Neural cell (in vitro differentiated cells): ENCODE measurements around the gene GSE1. TPM values are rescaled to one million over a fixed set of nuclear protein-coding genes. Genes with fewer than 3 reads are reported as not detected.

Experiments used
- H2AFZ ChIP-seq: fragments of 200-600, 300-800 bp; sonication (generic), shearing (Covaris generic); 2 replicates; pipeline ENCODE4 v1.6.0; 2014; ENCODE audit warnings: low read depth, mild to moderate bottlenecking, antibody characterized with exemption, low read length, moderate library complexity
- H3F3A ChIP-seq: fragments of 200-600 bp; shearing (Covaris generic); 2 replicates; pipeline ENCODE4 v1.6.1; 2016; ENCODE audit warnings: mild to moderate bottlenecking, moderate library complexity, mixed read lengths, antibody characterized with exemption, low read length; ENCODE audit not compliant: insufficient read depth, poor library complexity, severe bottlenecking
- H3K27ac ChIP-seq: fragments of 200-600, 300-800 bp; sonication (generic), shearing (Covaris generic); 2 replicates; pipeline ENCODE4 v1.5.1; 2014; ENCODE audit warnings: mild to moderate bottlenecking, low read length, moderate library complexity
- H3K27me3 ChIP-seq: fragments of 300-800, 200-600 bp; sonication (generic), shearing (Covaris generic); 2 replicates; pipeline ENCODE4 v1.6.0; 2014; ENCODE audit warnings: mild to moderate bottlenecking, low read depth, low read length, moderate library complexity; ENCODE audit not compliant: insufficient read depth
- H3K36me3 ChIP-seq: fragments of 300-800, 200-600 bp; sonication (generic), shearing (Covaris generic); 2 replicates; pipeline ENCODE4 v1.5.1; 2014; ENCODE audit warnings: mild to moderate bottlenecking, antibody characterized with exemption, low read length, moderate library complexity; ENCODE audit not compliant: insufficient read depth
- H3K4me2 ChIP-seq: fragments of 300-800, 200-600 bp; sonication (generic), shearing (Covaris generic); 2 replicates; pipeline ENCODE4 v1.6.0; 2014; ENCODE audit warnings: mild to moderate bottlenecking, low read length
- H3K4me3 ChIP-seq: fragments of 300-800, 200-600 bp; sonication (generic), shearing (Covaris generic); 2 replicates; pipeline ENCODE4 v1.5.1; 2014; ENCODE audit warnings: mild to moderate bottlenecking, low read length, moderate library complexity
- H3K79me2 ChIP-seq: fragments of 200-600 bp; shearing (Covaris generic); replicated peaks from 2 replicates; pipeline ENCODE4 v1.6.0; 2014; ENCODE audit warnings: mild to moderate bottlenecking, low read length, moderate library complexity; ENCODE audit not compliant: insufficient read depth
- H3K9ac ChIP-seq: fragments of 300-800, 200-600 bp; sonication (generic), shearing (Covaris generic); 2 replicates; pipeline ENCODE4 v1.6.1; 2016; ENCODE audit warnings: mild to moderate bottlenecking, low read length, mixed read lengths
- H3K9me2 ChIP-seq: fragments of 200-600 bp; shearing (Covaris generic); 2 replicates; pipeline ENCODE4 v1.6.1; 2016; ENCODE audit warnings: mild to moderate bottlenecking, low read length, mixed read lengths; ENCODE audit not compliant: insufficient read depth
- H3K9me3 ChIP-seq: fragments of 200-600, 300-800 bp; sonication (generic), shearing (Covaris generic); 2 replicates; pipeline ENCODE4 v1.6.1; 2016; ENCODE audit warnings: mild to moderate bottlenecking, mixed run types, low read length, moderate library complexity, mixed read lengths
- H4K20me1 ChIP-seq: fragments of 200-600 bp; shearing (Covaris generic); 2 replicates; pipeline ENCODE4 v1.6.1; 2016; ENCODE audit warnings: mild to moderate bottlenecking, mixed run types; ENCODE audit not compliant: insufficient read depth
- CTCF ChIP-seq: fragments of 450-650 bp; IDR thresholded peaks from 2 replicates; pipeline ENCODE4 v1.5.1; 2014; ENCODE audit warnings: antibody characterized with exemption, mild to moderate bottlenecking, moderate library complexity; ENCODE audit not compliant: poor library complexity, severe bottlenecking
- EP300 ChIP-seq: fragments of 450-650 bp; conservative IDR thresholded peaks from 2 replicates; pipeline ENCODE4 v1.6.1; 2014; ENCODE audit warnings: antibody characterized with exemption, mild to moderate bottlenecking, moderate library complexity; ENCODE audit not compliant: poor library complexity, severe bottlenecking
- EZH2 ChIP-seq: fragments of 200-600, 300-800 bp; shearing (Covaris generic), sonication (generic); IDR thresholded peaks from 2 replicates; pipeline ENCODE4 v1.6.1; 2014; ENCODE audit warnings: antibody characterized with exemption, low read length, borderline replicate concordance, mild to moderate bottlenecking; ENCODE audit not compliant: insufficient read depth, poor library complexity, severe bottlenecking
- MXI1 ChIP-seq: fragments of 450-650 bp; conservative IDR thresholded peaks from 2 replicates; pipeline ENCODE4 v1.6.1; 2014; ENCODE audit warnings: antibody characterized with exemption, mild to moderate bottlenecking; ENCODE audit not compliant: poor library complexity, severe bottlenecking
- POLR2AphosphoS5 ChIP-seq: IDR thresholded peaks from 2 replicates; pipeline ENCODE4 v1.6.1; 2012
- RAD21 ChIP-seq: fragments of 450-650 bp; conservative IDR thresholded peaks from 2 replicates; pipeline ENCODE4 v1.6.1; 2014; ENCODE audit warnings: antibody characterized with exemption, mild to moderate bottlenecking, moderate library complexity
- REST ChIP-seq: IDR thresholded peaks from 2 replicates; pipeline ENCODE4 v1.6.1; 2012; ENCODE audit warnings: borderline replicate concordance
- SMC3 ChIP-seq: fragments of 450-650 bp; conservative IDR thresholded peaks from 2 replicates; pipeline ENCODE4 v1.6.1; 2014; ENCODE audit warnings: antibody characterized with exemption, mild to moderate bottlenecking, moderate library complexity; ENCODE audit not compliant: poor library complexity
- TAF1 ChIP-seq: IDR thresholded peaks from 2 replicates; pipeline ENCODE4 v1.6.1; 2012; ENCODE audit warnings: low read depth
- polyA plus RNA-seq: library from polyadenylated mRNA; depleted of rRNA; stranded (reverse); fragments of >200 nt; gene quantifications from 2 replicates; pipeline ENCODE4 v1.2.3, GENCODE V29; 2014

The GSE1 gene
- polyA plus RNA-seq, 1 donor from 2014 or later: 35.6 TPM

GRCh38 chr16:85620374-85620773 lies 7.3 kb downstream of the GSE1 start:
- Histone ChIP-seq H3K79me2 (peaks cover 87% of the 10 kb centered on the region), H3K9ac (no peak overlapping the region), H4K20me1 (peaks cover 30% of the 10 kb centered on the region), H3K27me3 (no peaks in the 10 kb centered on the region), H3F3A (peaks cover 3% of the 10 kb centered on the region), H3K4me3 (no peak overlapping the region), H3K36me3 (no peaks in the 10 kb centered on the region), H3K4me2 (no peak overlapping the region), H2AFZ (no peak overlapping the region), H3K9me2 (no peaks in the 10 kb centered on the region), H3K9me3 (no peaks in the 10 kb centered on the region), H3K27ac (no peak overlapping the region)
- TF ChIP-seq EP300 (no peak), SMC3 (no peak), TAF1 (no peak), RAD21 (no peak)

GRCh38 chr16:85621698-85622428 lies 8.7 kb downstream of the GSE1 start:
- no peak overlapping the region for H3K4me3 ChIP-seq
- H3K36me3 ChIP-seq: no peaks in the 10 kb centered on the region
- H3K79me2 ChIP-seq: peaks cover 92% of the 10 kb centered on the region
- H4K20me1 ChIP-seq: peaks cover 22% of the 10 kb centered on the region
- no peak overlapping the region for H3K4me2 ChIP-seq
- H3K9me2 ChIP-seq: no peaks in the 10 kb centered on the region
- no peaks in the 10 kb centered on the region for H3F3A ChIP-seq
- TF ChIP-seq EP300 (no peak), CTCF (no peak), RAD21 (no peak), SMC3 (no peak), EZH2 (no peak), POLR2AphosphoS5 (no peak), MXI1 (no peak), REST (no peak), TAF1 (no peak)
- H2AFZ ChIP-seq: no peak overlapping the region
- no peak overlapping the region for H3K27ac ChIP-seq
- H3K27me3 ChIP-seq: no peaks in the 10 kb centered on the region
- H3K9ac ChIP-seq: no peak overlapping the region
- H3K9me3 ChIP-seq: no peaks in the 10 kb centered on the region
